ENCODE measurements around the gene FBXO47. TPM values are rescaled to one million over a fixed set of nuclear protein-coding genes. Genes with fewer than 3 reads are reported as not detected.

The FBXO47 gene
- total and polyA plus RNA-seq, 10 of the 15 experiments (the other 5 are each of a cell fraction or from before 2014, with no cell fraction given): 0.04 to 0.06 (median 0.06) TPM; not detected in 7

DNA sequence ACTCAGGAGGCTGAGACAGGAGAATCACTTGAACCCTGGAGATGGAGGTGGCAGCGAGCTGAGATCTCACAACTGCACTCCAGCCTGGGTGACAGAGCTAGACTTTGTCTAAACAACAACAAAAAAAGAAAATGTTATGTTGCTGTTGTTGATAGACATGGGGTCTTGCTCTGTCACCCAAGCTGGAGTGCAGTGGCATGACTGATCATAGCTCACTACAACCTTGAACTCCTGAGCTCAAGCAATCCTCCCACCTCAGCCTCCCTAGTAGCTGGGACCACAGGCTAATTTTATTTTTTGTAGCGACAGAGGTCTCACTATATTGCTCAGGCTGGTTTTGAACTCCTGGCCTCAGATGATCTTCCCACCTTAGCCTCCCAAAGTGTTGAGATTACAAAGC, 20.0 kb downstream of the FBXO47 start:
- ATAC-seq (no peak), FAIRE-seq (no peak), DNase-seq (ENCODE audit: low read depth, low spot score) (no peak)
- H3K27ac ChIP-seq (ENCODE audit: control insufficient read depth, insufficient read depth): no peak overlapping the region
- ChIA-PET POLR2A (no interaction called here), RAD21 (ENCODE audit: unreplicated experiment) (interaction anchor here (0.7 kb wide), 1 partner anchor 36 kb away, joined by 3 read pairs; no protein-coding TSS in a partner anchor), CTCF (interaction anchor here (1.0 to 1.5 kb wide), 2 partner anchors 36 to 217 kb away, joined by 3 read pairs; no protein-coding TSS in a partner anchor), SMC1A (ENCODE audit: uncharacterized antibody, unreplicated experiment) (no interaction called here)
- no TSS peak for BruUV-seq (replicated peaks)
- no peak overlapping the region for H3K9ac ChIP-seq (ENCODE audit: control insufficient read depth, insufficient read depth, low read length)
- H3K79me2 ChIP-seq (ENCODE audit: control insufficient read depth, insufficient read depth, low read length): no peaks in the 10 kb centered on the region
- H3K27me3 ChIP-seq (replicated peaks in 1 of 2; ENCODE audit: control insufficient read depth in 2 of 2, insufficient read depth in 2 of 2, low read length in 1 of 2): no peaks in the 10 kb centered on the region
- WGBS (ENCODE audit: insufficient coverage, insufficient replicate concordance, low lambda C conversion rate, missing lambda C conversion rate): 46% methylated on average over 2 of the region's 2 CpGs
- no peaks in the 10 kb centered on the region for H4K20me1 ChIP-seq (ENCODE audit: control insufficient read depth, insufficient read depth)
- H3K4me1 ChIP-seq (ENCODE audit: control insufficient read depth, insufficient read depth, low read length): peaks cover 7% of the 10 kb centered on the region; the same call in 1 of the 2 replicates
- in situ Hi-C loops (cut with MboI): no loop called here
- H2AFZ ChIP-seq (ENCODE audit: control insufficient read depth, low read depth, low read length): no peak overlapping the region
- intact Hi-C loops (cut with micrococcal nuclease; ENCODE audit: unreplicated experiment): no loop called here
- no peaks in the 10 kb centered on the region for H3K9me3 ChIP-seq (replicated peaks; ENCODE audit: control insufficient read depth, insufficient read depth, low read length)
- no peaks in the 10 kb centered on the region for H3K36me3 ChIP-seq (ENCODE audit: control insufficient read depth in 2 of 2, insufficient read depth in 2 of 2, low read length in 1 of 2)
- H3K4me3 ChIP-seq: no peak overlapping the region
- no peak overlapping the region for H3K4me2 ChIP-seq (ENCODE audit: control insufficient read depth, insufficient read depth)
- TF ChIP-seq JUND (IDR thresholded peaks at IDR 0.05; ENCODE audit: low read depth, low read length): no peak
- no peak for TF ChIP-seq NFYA (IDR thresholded peaks at IDR 0.05; ENCODE audit: borderline replicate concordance, low read depth, low read length)
- TF ChIP-seq, protein P1, sequence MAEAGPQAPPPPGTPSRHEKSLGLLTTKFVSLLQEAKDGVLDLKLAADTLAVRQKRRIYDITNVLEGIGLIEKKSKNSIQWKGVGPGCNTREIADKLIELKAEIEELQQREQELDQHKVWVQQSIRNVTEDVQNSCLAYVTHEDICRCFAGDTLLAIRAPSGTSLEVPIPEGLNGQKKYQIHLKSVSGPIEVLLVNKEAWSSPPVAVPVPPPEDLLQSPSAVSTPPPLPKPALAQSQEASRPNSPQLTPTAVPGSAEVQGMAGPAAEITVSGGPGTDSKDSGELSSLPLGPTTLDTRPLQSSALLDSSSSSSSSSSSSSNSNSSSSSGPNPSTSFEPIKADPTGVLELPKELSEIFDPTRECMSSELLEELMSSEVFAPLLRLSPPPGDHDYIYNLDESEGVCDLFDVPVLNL (IDR thresholded peaks at IDR 0.05; ENCODE audit: low read depth, low read length): no peak
- no peak for TF ChIP-seq MEF2B (IDR thresholded peaks at IDR 0.05; ENCODE audit: partially characterized antibody, poor library complexity, severe bottlenecking)
- TF ChIP-seq, protein P2, sequence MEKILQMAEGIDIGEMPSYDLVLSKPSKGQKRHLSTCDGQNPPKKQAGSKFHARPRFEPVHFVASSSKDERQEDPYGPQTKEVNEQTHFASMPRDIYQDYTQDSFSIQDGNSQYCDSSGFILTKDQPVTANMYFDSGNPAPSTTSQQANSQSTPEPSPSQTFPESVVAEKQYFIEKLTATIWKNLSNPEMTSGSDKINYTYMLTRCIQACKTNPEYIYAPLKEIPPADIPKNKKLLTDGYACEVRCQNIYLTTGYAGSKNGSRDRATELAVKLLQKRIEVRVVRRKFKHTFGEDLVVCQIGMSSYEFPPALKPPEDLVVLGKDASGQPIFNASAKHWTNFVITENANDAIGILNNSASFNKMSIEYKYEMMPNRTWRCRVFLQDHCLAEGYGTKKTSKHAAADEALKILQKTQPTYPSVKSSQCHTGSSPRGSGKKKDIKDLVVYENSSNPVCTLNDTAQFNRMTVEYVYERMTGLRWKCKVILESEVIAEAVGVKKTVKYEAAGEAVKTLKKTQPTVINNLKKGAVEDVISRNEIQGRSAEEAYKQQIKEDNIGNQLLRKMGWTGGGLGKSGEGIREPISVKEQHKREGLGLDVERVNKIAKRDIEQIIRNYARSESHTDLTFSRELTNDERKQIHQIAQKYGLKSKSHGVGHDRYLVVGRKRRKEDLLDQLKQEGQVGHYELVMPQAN (conservative IDR thresholded peaks at IDR 0.05): no peak
- no peak for TF ChIP-seq FOS (IDR thresholded peaks at IDR 0.05; ENCODE audit: borderline replicate concordance, extremely low read depth, insufficient read length)
- TF ChIP-seq RELA (IDR thresholded peaks at IDR 0.05; ENCODE audit: borderline replicate concordance, partially characterized antibody): no peak
- no peak for TF ChIP-seq MAX (IDR thresholded peaks at IDR 0.05; ENCODE audit: low read depth, low read length)
- TF ChIP-seq, protein P3, sequence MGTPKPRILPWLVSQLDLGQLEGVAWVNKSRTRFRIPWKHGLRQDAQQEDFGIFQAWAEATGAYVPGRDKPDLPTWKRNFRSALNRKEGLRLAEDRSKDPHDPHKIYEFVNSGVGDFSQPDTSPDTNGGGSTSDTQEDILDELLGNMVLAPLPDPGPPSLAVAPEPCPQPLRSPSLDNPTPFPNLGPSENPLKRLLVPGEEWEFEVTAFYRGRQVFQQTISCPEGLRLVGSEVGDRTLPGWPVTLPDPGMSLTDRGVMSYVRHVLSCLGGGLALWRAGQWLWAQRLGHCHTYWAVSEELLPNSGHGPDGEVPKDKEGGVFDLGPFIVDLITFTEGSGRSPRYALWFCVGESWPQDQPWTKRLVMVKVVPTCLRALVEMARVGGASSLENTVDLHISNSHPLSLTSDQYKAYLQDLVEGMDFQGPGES (IDR thresholded peaks at IDR 0.05): no peak
- no peak for TF ChIP-seq TARDBP (IDR thresholded peaks at IDR 0.05; ENCODE audit: borderline replicate concordance)
- TF ChIP-seq, protein P4, sequence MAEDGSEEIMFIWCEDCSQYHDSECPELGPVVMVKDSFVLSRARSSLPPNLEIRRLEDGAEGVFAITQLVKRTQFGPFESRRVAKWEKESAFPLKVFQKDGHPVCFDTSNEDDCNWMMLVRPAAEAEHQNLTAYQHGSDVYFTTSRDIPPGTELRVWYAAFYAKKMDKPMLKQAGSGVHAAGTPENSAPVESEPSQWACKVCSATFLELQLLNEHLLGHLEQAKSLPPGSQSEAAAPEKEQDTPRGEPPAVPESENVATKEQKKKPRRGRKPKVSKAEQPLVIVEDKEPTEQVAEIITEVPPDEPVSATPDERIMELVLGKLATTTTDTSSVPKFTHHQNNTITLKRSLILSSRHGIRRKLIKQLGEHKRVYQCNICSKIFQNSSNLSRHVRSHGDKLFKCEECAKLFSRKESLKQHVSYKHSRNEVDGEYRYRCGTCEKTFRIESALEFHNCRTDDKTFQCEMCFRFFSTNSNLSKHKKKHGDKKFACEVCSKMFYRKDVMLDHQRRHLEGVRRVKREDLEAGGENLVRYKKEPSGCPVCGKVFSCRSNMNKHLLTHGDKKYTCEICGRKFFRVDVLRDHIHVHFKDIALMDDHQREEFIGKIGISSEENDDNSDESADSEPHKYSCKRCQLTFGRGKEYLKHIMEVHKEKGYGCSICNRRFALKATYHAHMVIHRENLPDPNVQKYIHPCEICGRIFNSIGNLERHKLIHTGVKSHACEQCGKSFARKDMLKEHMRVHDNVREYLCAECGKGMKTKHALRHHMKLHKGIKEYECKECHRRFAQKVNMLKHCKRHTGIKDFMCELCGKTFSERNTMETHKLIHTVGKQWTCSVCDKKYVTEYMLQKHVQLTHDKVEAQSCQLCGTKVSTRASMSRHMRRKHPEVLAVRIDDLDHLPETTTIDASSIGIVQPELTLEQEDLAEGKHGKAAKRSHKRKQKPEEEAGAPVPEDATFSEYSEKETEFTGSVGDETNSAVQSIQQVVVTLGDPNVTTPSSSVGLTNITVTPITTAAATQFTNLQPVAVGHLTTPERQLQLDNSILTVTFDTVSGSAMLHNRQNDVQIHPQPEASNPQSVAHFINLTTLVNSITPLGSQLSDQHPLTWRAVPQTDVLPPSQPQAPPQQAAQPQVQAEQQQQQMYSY (CRISPR knock-in tag; IDR thresholded peaks at IDR 0.05): no peak
- no peak for TF ChIP-seq MEF2A (IDR thresholded peaks at IDR 0.05; ENCODE audit: insufficient read depth, low read depth, low read length)
